Activated T-helper 1 cell treated with anti-CD3 and anti-CD28 coated beads, Interleukin-2, amount 50 U/mL, for 16 hours (primary cell): Measurements from ENCODE around the gene DEFB131A.
"Not testable (repeated sequence)": the region's sequence is repeated elsewhere in the genome, so short reads cannot be mapped to it uniquely, and the experiment has no call there.

Source experiments
- DNase-seq, 2 donors: peaks; one replicate each; pipeline ENCODE4 v3.0.0-alpha.2; 2020; ENCODE audit warnings: low read depth in 1 of 2, low spot score in 1 of 2

The DEFB131A gene

DNA sequence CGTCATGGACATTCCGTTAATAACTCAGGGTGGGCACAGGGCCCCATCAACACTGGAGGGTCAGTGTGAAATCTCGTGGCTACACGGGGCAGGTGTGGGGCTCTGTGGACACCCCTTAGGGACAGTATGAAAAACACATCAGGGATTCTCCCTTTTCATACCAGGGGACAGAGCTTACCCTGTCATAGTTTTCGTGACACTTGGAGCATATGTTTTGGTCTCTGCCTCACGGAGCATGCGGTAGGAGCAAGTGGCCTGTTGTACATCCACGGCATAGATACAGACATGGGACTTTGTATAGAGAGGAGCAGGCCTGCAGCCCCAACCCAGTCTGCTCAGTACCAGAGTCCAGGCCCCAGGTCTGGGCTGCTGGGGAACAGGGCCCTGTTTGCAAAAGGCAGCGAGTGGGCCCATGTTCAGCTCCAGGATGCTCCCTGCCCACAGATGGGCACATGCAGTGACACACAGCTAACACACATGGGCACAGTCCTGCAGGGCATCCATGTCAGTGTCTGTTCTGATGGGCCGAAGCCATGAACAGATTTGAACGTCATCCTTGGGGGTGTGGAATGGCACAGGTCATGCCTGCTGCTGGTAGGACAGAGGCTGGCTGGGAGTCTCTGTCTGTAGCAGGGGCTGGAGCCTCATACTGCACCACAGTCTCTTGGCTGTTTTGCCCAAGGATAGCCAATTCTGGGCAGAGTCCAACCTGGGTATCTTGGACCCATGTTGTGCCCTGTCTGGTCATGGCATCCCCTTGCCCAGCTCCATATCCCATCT lies 50.2 kb downstream of the DEFB131A start:
- DNase-seq: not testable (repeated sequence)

DNA sequence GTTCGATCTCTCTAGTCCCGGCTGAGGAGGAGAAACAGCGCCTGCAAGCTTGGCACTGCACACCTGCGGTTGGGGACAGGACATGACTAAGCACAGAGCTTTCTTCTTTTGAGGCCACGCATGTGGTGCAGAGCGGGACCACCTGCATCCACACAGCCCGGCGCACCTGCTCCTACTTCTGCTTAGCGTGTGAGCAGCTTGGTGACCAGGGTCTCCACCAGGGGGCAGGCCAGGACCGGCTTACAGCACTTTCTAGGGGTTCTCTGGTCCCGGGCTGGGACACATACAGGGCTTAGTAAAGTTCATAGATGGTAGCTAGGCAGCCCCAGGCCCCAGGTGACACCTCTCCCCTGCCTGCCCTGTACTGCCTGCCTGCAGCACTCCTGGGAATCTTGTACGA lies 51.2 kb downstream of the DEFB131A start:
- DNase-seq: peak; percentile 19 to 27

DNA sequence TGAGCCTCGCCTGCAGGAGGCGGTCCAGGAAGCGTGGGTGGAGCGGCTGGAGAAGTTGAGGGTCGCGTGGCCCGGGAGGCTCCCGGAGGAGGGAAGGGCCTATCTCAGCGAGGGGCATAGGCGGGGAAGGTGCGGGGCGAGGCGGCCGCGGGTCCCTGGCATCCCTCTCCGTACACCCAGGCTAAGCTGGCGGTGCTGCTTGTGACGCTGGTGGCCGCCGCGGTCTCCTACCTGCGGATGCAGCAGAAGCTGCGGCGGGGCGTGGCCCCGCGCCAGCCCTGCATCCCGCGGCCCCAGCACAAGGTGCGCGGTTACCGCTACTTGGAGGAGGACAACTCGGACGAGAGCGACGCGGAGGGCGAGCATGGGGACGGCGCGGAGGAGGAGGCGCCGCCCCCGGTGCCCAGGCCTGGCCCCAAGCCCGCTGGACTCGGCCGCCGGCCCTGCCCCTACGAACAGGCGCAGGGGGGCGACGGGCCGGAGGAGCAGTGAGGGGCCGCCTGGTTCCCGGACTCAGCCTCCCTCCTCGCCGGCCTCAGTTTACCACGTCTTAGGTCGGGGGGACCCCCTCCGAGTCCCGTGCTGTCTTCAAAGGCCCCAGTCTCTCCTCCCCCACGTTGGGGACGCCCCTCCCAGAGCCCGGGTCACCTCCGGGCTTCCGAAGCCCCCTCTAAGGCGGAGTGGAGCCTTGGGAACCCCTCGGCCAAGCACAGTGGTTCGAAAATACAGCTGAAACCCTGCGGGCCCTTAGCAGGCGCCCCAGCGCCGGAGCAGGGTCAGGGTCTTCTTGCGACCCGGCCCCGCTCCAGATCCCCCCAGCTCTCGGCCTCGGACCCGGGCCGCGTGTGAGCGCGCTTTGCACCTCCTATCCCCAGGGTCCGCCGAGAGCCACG lies 53.6 kb downstream of the DEFB131A start:
- not testable (repeated sequence) for DNase-seq

DNA sequence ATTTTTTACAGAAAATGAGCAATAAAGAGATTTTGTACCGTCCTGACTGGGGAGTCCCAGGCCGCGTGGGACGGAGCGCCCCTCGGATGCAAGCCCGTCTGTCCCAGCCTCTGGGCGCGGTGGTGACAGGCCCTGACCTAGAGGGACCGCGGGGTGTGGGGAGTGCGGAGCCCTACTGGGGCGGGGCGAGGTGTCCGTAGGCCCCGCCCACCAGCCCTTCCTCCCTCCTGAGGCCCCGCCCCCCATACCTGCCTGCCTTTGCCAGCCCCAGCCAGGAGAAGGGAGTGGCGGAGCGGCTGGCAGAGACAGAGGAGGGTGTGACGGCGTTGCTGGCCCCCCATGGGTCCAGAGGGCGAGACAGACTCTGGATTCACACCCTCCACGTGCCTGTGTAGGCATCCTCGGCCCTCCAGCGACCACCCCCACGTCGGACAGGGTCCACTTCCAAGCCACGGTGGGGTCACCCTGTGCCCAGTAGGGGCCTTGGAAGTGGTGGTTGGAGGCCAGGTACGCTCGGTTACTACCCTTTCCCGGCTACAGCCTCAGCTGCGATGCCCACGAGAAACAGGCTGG lies 54.3 kb downstream of the DEFB131A start:
- not testable (repeated sequence) for DNase-seq

DNA sequence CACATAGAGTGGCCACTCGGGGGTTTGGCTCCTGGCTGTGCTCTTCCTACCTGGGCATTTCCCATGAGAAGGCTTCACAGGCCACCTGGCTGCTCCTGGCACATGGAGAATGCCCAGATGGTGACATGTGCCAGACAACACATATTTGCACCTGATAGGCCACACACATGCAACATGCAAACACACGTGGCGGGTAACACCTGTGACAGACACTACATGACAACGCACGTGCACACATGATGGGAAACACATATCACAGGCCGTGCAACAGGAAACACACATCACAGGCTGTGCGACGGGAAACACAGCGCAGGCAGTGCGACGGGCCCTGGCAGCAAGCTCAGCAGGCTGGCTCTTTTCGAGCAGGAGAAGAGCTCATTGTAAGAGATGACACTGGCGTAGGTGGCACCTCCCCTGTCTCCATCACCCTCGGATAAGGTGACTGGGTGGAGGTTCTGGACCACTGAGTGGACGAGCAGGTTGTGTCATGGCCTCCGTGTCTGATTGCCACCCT lies 55.8 kb downstream of the DEFB131A start:
- not testable (repeated sequence) for DNase-seq
